Mesendoderm (in vitro differentiated cells): Measurements from ENCODE around the gene PDZD8.

Source experiments
- DNase-seq: peaks from one replicate; pipeline ENCODE4 v3.0.0; 2013
- H2AK5ac ChIP-seq: 2 replicates; pipeline ENCODE4 v1.6.1; 2013; ENCODE audit warnings: low read length, inconsistent platforms
- H2BK120ac ChIP-seq: 2 replicates; pipeline ENCODE4 v1.6.1; 2013; ENCODE audit warnings: low read depth, mild to moderate bottlenecking, low read length, moderate library complexity, mixed read lengths
- H2BK15ac ChIP-seq: replicated peaks from 2 replicates; pipeline ENCODE4 v1.6.1; 2013; ENCODE audit warnings: low read depth, mild to moderate bottlenecking, moderate library complexity
- H2BK5ac ChIP-seq: 2 replicates; pipeline ENCODE4 v1.6.1; 2013; ENCODE audit warnings: low read length, inconsistent platforms
- H3K18ac ChIP-seq: 2 replicates; pipeline ENCODE4 v1.6.1; 2013; ENCODE audit warnings: mild to moderate bottlenecking, low read length, mixed read lengths
- H3K23ac ChIP-seq: one replicate; pipeline ENCODE4 v1.6.1; 2013; ENCODE audit warnings: low read length
- H3K27ac ChIP-seq: 2 replicates; pipeline ENCODE4 v1.5.1; 2013; ENCODE audit warnings: low read depth, mild to moderate bottlenecking, inconsistent platforms, low read length, moderate library complexity
- H3K27me3 ChIP-seq: 2 replicates; pipeline ENCODE4 v1.6.1; 2013; ENCODE audit warnings: low read length, control low read depth, mild to moderate bottlenecking, inconsistent platforms; ENCODE audit not compliant: insufficient read depth, poor library complexity
- H3K36me3 ChIP-seq: 2 replicates; pipeline ENCODE4 v1.6.1; 2013; ENCODE audit warnings: low read length, inconsistent platforms; ENCODE audit not compliant: control insufficient read depth, insufficient read depth
- H3K4ac ChIP-seq: one replicate; pipeline ENCODE4 v1.6.1; 2013; ENCODE audit warnings: low read depth, mild to moderate bottlenecking, low read length, moderate library complexity
- H3K4me1 ChIP-seq: 2 replicates; pipeline ENCODE4 v1.6.1; 2013; ENCODE audit warnings: low read depth, low read length, inconsistent platforms; ENCODE audit not compliant: control insufficient read depth
- H3K4me2 ChIP-seq: 2 replicates; pipeline ENCODE4 v1.6.1; 2013; ENCODE audit warnings: low read length
- H3K4me3 ChIP-seq: 2 replicates; pipeline ENCODE4 v1.5.1; 2013; ENCODE audit warnings: mild to moderate bottlenecking, low read length
- H3K56ac ChIP-seq: one replicate; pipeline ENCODE4 v1.6.1; 2013; ENCODE audit warnings: low read length
- H3K79me1 ChIP-seq: 2 replicates; pipeline ENCODE4 v1.6.1; 2013; ENCODE audit warnings: low read length, inconsistent platforms
- H3K79me2 ChIP-seq: 2 replicates; pipeline ENCODE4 v1.6.1; 2013; ENCODE audit warnings: mild to moderate bottlenecking, low read length; ENCODE audit not compliant: control insufficient read depth, insufficient read depth
- H3K9ac ChIP-seq: 2 replicates; pipeline ENCODE4 v1.6.1; 2013; ENCODE audit warnings: low read length, inconsistent platforms
- H4K5ac ChIP-seq: one replicate; pipeline ENCODE4 v1.6.1; 2013; ENCODE audit warnings: low read length
- H4K8ac ChIP-seq: one replicate; pipeline ENCODE4 v1.6.1; 2013; ENCODE audit warnings: low read depth, mild to moderate bottlenecking, control low read depth, low read length, moderate library complexity
- WGBS: extraction: QIAGEN DNeasy Blood & Tissue Kit; methylation state at CpG from one replicate; pipeline ENCODE4 v1.1.7; 2013; ENCODE audit warnings: low lambda C conversion rate, missing lambda C conversion rate; ENCODE audit not compliant: insufficient coverage; ENCODE audit errors: extremely low coverage; 5-methylcytosine and 5-hydroxymethylcytosine counted together

PDZD8 gene

DNA sequence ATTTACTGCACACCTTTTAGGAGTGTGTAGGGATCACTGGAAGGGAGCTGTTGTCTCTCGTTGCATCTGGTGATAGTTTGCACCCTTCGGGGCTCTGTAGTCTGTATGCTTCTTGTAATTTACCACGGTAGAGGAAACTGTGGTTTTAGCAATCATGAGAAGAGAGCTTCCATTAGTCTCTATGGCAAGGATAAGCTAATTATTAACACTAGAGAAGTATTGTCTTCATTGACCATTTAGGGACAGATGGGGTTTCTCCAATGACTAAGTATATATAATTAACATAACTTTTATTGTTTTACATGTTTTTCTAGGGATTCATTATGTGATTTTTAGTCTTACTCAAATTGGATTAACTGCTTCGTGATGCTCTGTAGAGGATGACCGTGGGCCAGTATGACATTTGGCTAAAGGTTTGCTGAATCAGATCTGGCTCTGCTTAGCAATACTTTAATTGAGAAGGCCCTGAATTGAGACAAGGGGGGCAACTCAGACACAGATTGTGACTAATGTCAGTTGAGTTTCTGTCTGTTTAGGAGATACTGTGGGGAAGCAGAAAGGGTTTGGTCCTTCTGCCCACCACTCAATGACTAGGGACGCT, 125.6 kb downstream of the PDZD8 start:
- Histone ChIP-seq H2BK15ac (no peak overlapping the region), H3K4ac (no peak overlapping the region), H3K27ac (no peak overlapping the region), H3K4me1 (no peaks in the 10 kb centered on the region), H2BK120ac (no peak overlapping the region), H3K27me3 (no peaks in the 10 kb centered on the region), H3K18ac (no peak overlapping the region), H3K4me2 (no peak overlapping the region), H4K5ac (no peak overlapping the region), H3K23ac (no peak overlapping the region), H4K8ac (no peak overlapping the region), H3K56ac (no peak overlapping the region), H3K79me1 (no peaks in the 10 kb centered on the region), H3K9ac (no peak overlapping the region), H3K36me3 (no peaks in the 10 kb centered on the region), H2AK5ac (no peak overlapping the region), H3K79me2 (no peaks in the 10 kb centered on the region), H3K4me3 (no peak overlapping the region), H2BK5ac (no peak overlapping the region)
- no CpG with 5 or more reads among the region's 6 CpGs for WGBS
- DNase-seq = no peak

DNA sequence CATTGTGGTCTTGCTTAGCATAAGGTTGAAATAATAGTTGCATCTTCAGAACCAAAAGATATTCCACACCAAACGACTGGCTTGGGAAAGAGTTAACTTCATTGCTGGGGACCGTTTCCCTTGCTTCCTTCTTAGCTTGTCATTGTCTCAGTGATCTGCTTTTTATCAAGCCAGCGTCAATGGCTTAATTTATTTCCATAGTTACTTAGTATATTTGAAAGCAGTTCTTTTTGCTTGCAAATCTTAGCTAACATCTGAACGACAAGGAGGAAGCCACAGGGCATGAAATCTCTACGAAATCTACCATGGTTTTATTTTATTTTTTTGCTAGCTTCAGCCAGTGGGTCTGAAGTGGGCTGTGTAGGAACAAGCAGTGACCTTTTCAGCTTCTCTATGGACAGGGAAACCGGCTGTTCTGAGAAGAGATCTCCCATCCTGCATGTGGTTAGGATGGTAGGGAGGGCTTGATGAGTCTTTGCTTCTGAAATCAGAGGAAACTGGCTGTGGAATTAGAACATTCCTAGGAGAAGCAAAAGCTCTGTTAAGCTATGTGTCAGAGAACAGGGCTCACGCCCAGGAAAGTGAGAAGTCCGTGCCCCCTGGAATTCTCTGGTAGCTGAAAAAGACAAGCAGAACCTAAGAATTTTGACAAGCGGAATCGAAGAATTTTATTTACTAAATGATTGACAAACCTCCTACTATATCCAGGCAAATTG, 126.3 kb downstream of the PDZD8 start:
- no peak overlapping the region for H3K23ac ChIP-seq
- no peaks in the 10 kb centered on the region for H3K27me3 ChIP-seq
- H3K56ac ChIP-seq = no peak overlapping the region
- H3K4me1 ChIP-seq = no peaks in the 10 kb centered on the region
- no peak overlapping the region for H3K4me2 ChIP-seq
- H3K36me3 ChIP-seq = no peaks in the 10 kb centered on the region
- no peaks in the 10 kb centered on the region for H3K79me1 ChIP-seq
- H2BK120ac ChIP-seq = no peak overlapping the region
- no peak overlapping the region for H3K18ac ChIP-seq
- no peak overlapping the region for H4K5ac ChIP-seq
- H2BK5ac ChIP-seq = no peak overlapping the region
- no peak overlapping the region for H3K9ac ChIP-seq
- no peak overlapping the region for H3K4ac ChIP-seq
- H3K79me2 ChIP-seq = no peaks in the 10 kb centered on the region
- no peak overlapping the region for H3K4me3 ChIP-seq
- H2AK5ac ChIP-seq = no peak overlapping the region
- no peak for DNase-seq
- no peak overlapping the region for H4K8ac ChIP-seq
- no CpG with 5 or more reads among the region's 10 CpGs for WGBS
- no peak overlapping the region for H2BK15ac ChIP-seq
- H3K27ac ChIP-seq = no peak overlapping the region

- Histone ChIP-seq H3K23ac (no peak overlapping the region), H3K27ac (no peak overlapping the region), H3K4ac (no peak overlapping the region)
Observed at GRCh38 chr10:117246997-117247671, 128.1 kb downstream of the PDZD8 start.

DNA sequence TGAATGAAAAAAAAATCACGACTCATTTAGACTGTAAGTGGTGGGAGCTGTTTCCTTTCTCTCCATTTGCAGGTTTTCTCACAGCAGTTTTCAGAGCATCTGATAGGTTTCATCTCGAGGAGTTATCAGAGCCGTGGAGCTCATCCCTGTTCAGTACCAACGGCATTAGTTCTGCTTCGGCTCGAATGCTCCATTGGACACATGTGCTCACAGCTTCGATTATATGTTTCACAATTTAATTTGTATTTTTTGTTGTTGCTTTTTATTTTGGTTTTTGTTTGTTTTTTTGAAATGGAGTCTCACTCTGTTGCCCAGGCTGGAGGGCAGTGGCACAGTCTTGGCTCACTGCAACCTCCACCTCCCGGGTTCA, 132.8 kb downstream of the PDZD8 start:
- H2BK120ac ChIP-seq = no peak overlapping the region
- H2AK5ac ChIP-seq = no peak overlapping the region
- no peak overlapping the region for H2BK15ac ChIP-seq
- H4K8ac ChIP-seq = no peak overlapping the region
- no peak overlapping the region for H3K9ac ChIP-seq
- no peak overlapping the region for H3K56ac ChIP-seq
- no peaks in the 10 kb centered on the region for H3K4me1 ChIP-seq
- no peaks in the 10 kb centered on the region for H3K36me3 ChIP-seq
- H3K79me2 ChIP-seq = no peaks in the 10 kb centered on the region
- no peak overlapping the region for H4K5ac ChIP-seq
- no peak overlapping the region for H3K4me2 ChIP-seq
- no peak overlapping the region for H3K4me3 ChIP-seq
- DNase-seq = no peak
- no peaks in the 10 kb centered on the region for H3K79me1 ChIP-seq
- H2BK5ac ChIP-seq = no peak overlapping the region
- whole genome bisulfite sequencing = no CpG with 5 or more reads among the region's 8 CpGs
- H3K27ac ChIP-seq = no peak overlapping the region
- H3K27me3 ChIP-seq = peaks cover 3% of the 10 kb centered on the region
- H3K18ac ChIP-seq = no peak overlapping the region
- no peak overlapping the region for H3K4ac ChIP-seq
- H3K23ac ChIP-seq = no peak overlapping the region

More at GRCh38 chr10:117246997-117247671, 128.1 kb downstream of the PDZD8 start:
- Histone ChIP-seq H3K56ac (no peak overlapping the region), H4K5ac (no peak overlapping the region), H2BK5ac (no peak overlapping the region), H3K27me3 (peaks cover 1% of the 10 kb centered on the region), H3K9ac (no peak overlapping the region), H3K4me2 (no peak overlapping the region), H3K36me3 (no peaks in the 10 kb centered on the region), H2AK5ac (no peak overlapping the region), H3K4me1 (no peaks in the 10 kb centered on the region), H3K4me3 (no peak overlapping the region), H2BK120ac (no peak overlapping the region), H4K8ac (no peak overlapping the region), H2BK15ac (no peak overlapping the region), H3K79me2 (no peaks in the 10 kb centered on the region), H3K79me1 (no peaks in the 10 kb centered on the region), H3K18ac (no peak overlapping the region)
- WGBS = no CpG with 5 or more reads among the region's 3 CpGs
- DNase-seq = no peak

GRCh38 chr10:117241541-117242462, 133.4 kb downstream of the PDZD8 start:
- Histone ChIP-seq H3K23ac (no peak overlapping the region), H4K5ac (no peak overlapping the region), H3K4ac (no peak overlapping the region), H3K4me2 (no peak overlapping the region), H2BK15ac (no peak overlapping the region), H3K27ac (no peak overlapping the region), H3K36me3 (no peaks in the 10 kb centered on the region), H2BK5ac (no peak overlapping the region), H3K4me3 (no peak overlapping the region), H2AK5ac (no peak overlapping the region), H4K8ac (no peak overlapping the region), H3K79me1 (no peaks in the 10 kb centered on the region), H3K56ac (peak overlapping the region; percentile 51), H2BK120ac (no peak overlapping the region), H3K4me1 (no peaks in the 10 kb centered on the region), H3K27me3 (peaks cover 3% of the 10 kb centered on the region), H3K18ac (no peak overlapping the region), H3K79me2 (no peaks in the 10 kb centered on the region), H3K9ac (no peak overlapping the region)
- DNase-seq = no peak
- no CpG with 5 or more reads among the region's 56 CpGs for WGBS
